AG09319 (cell line): ENCODE measurements around the gene ATXN2L.
A peak's percentile ranks its signal among the peaks of the same experiment; 100 is the strongest.

Experiments
- DNase-seq: peaks from one replicate; pipeline ENCODE4 v3.0.0-alpha.2; 2010; ENCODE audit warnings: low read depth; ENCODE audit errors: extremely low read depth
- TF ChIP-seq, protein P1 (sequence below): IDR thresholded peaks from 2 replicates; pipeline ENCODE4 v1.5.1; 2011; ENCODE audit warnings: low read depth, mild to moderate bottlenecking, inconsistent platforms, low read length, moderate library complexity

Gene ATXN2L

DNA sequence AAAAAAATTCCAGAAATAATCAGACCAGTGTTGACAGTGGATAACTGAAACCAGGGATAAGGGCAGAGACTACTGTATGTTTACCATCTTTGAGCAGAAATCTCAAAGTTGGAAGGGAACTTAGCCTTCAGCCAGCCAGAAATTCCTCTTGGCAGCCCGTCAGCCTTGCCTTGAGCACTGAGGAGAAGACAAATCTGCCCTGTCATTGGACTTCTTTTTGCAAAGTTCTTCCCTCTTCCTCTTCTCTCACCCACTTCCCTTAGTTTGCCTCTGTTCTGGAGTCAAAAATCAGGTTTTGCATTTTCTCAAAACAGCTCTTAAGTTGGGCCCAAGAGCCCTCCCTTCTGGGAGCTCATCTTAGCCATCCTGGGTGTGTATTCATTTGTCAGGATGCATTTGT, 17.1 kb downstream of the ATXN2L start:
- TF ChIP-seq, protein P1, sequence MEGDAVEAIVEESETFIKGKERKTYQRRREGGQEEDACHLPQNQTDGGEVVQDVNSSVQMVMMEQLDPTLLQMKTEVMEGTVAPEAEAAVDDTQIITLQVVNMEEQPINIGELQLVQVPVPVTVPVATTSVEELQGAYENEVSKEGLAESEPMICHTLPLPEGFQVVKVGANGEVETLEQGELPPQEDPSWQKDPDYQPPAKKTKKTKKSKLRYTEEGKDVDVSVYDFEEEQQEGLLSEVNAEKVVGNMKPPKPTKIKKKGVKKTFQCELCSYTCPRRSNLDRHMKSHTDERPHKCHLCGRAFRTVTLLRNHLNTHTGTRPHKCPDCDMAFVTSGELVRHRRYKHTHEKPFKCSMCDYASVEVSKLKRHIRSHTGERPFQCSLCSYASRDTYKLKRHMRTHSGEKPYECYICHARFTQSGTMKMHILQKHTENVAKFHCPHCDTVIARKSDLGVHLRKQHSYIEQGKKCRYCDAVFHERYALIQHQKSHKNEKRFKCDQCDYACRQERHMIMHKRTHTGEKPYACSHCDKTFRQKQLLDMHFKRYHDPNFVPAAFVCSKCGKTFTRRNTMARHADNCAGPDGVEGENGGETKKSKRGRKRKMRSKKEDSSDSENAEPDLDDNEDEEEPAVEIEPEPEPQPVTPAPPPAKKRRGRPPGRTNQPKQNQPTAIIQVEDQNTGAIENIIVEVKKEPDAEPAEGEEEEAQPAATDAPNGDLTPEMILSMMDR = no peak
- no peak for DNase-seq

DNA sequence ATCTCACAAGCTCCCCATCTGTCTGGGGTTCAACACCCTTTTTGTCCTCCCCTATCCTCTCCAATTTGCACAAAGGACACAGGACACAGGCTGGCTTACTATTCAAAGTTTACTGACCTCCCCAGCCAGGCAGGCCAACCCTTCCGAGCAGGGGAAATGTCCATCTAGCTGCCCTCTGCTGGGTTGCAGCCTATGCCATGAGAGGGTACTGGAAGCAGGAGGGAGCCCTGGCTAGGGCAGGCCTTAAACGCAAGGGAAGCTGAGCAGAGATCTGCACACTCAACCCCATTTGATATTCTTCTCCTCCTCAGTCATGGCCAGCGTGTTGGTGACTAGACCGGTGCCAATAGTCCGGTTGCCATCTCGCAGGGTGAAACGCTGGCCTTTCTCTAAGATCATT, 19.9 kb downstream of the ATXN2L start:
- DNase-seq = no peak
- TF ChIP-seq, protein P1 = no peak

DNA sequence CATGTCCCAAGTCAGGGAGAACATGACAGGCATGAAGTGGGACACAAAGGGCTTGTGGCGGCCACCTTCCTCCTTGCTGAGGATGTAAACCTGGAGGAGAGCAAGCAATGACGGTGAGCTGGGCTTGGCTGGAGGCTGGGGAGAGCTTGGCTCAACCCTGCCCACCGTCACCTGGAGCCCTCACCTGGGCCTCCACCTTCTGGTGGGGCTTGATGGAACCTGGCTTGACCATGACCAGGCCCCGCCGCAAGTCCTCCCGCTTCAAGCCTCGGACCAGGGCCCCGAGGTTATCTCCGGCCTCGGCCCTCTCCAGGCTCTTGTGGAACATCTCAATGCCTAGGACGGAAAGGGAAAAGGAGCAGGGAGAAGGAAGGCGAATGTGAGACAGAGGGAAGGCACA, 21.0 kb downstream of the ATXN2L start:
- TF ChIP-seq, protein P1 = no peak
- DNase-seq = no peak

DNA sequence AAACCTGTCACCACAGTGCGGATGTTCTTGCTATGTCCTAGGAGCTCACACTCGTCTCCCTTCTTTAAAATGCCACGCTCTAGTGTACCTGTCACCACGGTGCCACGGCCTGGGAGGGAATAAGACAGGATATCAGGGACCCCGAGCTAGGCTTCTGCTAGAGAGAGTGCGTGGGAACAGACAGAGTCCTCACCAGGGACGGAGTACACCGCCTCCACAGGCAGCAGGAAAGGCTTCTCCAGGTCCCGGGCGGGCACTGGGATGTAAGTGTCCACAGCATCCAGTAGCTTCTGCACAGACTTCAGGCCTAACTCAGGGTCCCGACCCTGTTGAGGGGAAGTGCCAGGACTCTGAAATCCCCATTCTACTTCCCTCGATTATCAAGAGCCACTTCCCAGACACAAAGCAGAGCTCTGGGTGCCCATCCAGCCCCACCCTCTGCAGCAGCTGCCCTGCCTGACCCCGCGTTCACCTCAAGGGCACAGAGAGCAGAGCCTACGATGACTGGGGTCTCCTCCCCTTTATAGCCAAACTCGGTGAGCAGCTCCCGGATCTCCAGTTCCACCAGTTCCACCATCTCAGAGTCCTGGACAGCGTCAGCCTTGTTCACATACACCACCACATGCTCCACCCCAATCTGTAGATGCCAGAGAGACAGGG, 21.6 kb downstream of the ATXN2L start:
- TF ChIP-seq, protein P1 = no peak
- DNase-seq = no peak

DNA sequence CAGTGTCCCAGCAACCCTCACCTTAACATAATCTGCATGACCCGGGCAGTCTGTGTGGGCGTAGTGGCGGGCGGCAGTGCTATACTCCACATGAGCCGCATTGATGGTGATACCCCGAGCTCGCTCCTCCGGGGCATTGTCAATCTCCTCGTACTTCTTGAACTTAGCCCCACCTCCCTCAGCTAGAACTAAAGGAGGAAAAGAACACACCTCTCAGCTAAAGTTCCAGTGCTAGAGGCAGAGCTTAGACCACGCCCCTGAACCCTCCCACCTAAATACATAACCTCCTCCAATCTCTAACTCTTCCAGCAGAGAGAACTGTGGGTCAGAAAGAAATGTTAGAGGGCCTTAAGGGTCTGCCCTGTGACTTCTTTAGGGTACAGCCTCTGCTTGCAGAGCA, 22.5 kb downstream of the ATXN2L start:
- DNase-seq = no peak
- TF ChIP-seq, protein P1 = no peak

DNA sequence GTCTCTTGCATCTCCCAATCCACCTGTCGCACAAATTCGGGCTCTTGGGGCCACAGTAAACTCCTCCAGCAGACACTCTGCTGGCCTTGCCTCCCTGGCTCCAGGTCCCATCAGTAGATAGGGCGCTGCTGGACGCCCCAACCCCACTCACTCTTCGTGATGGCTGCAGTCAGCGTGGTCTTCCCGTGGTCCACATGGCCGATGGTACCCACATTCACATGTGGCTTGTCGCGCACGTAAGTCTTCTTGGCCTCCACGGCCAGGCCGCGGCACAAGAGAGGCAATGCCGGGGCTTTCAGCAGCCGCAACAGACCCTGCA, 22.9 kb downstream of the ATXN2L start:
- TF ChIP-seq, protein P1 = no peak
- no peak for DNase-seq

DNA sequence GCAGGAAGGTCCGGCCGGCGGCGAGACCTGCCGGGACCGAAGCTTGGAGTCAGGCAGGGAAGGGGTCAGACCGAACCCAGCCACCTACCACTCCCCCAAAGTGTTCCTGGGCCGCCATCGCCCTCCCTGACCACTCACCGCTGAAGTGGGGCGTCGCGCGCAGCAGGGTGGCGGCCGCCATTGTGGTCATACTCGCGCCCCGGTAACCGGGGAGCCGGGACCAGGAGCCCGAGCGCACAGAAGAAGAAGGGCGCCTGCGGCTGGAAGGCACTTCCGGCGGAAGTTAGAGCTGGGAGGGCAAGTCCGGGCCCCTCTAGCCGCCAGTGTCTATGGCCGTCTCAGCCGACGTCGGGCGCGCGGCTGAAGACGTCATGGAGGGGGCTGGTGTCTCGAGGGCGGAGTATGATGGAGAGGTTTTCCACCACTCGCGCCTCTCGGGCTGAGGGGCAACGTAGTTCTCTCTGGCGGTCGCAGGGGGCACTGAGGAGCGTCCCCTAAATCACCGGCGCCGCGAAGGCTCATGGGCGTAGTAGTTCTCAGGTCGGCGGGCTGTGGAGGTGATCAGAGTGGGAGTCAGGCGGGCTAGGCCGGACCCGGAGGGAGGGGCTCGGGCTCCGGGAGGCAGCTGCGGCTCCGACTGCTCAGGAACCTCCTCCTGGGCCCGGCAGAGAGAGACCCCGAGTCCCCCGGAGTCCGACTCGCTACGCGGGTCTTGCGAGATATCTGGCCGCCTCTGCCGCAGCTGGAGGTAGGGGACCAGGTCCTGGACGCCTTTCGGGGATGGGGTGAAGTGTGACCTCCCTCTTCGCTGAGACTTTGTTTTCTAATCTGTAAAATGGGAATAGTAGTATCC, 23.5 kb downstream of the ATXN2L start, which contains the start of gene TUFM:
TSS of gene TUFM (minus strand) at position 269 of the 853 bp plus-strand sequence. CDS start at position 190, 79 bp downstream.
- TF ChIP-seq, protein P1 = peak; percentile 73
- peak; percentile 95 for DNase-seq
